HG03520 (cell line): ENCODE data around the gene ATF6B.
"Not testable (repeated sequence)": the region's sequence is repeated elsewhere in the genome, so short reads cannot be mapped to it uniquely, and the experiment has no call there.

Experiments used
- ATAC-seq: cut with Tn5 transposase; IDR thresholded peaks from one replicate; pipeline ENCODE4 v1.9.1; 2021; ENCODE audit warnings: mild to moderate bottlenecking, moderate library complexity; ENCODE audit not compliant: unreplicated experiment

Gene ATF6B

GRCh38 chr6:32108727-32109113 lies 19.3 kb downstream of the ATF6B start:
- ATAC-seq = no peak

- no peak for ATAC-seq
Observed at GRCh38 chr6:32108094-32108627, 19.9 kb downstream of the ATF6B start.

- no peak for ATAC-seq
Observed at GRCh38 chr6:32107406-32107805, 20.6 kb downstream of the ATF6B start.

- ATAC-seq = no peak
Observed at GRCh38 chr6:32105433-32105832, 22.6 kb downstream of the ATF6B start.

GRCh38 chr6:32102255-32102654 lies 25.8 kb downstream of the ATF6B start:
- no peak for ATAC-seq

- not testable (repeated sequence) for ATAC-seq
Observed at GRCh38 chr6:32100251-32100650, 27.8 kb downstream of the ATF6B start.

- ATAC-seq = no peak
Observed at GRCh38 chr6:32097364-32097763, 30.7 kb downstream of the ATF6B start.

- ATAC-seq = no peak
Observed at GRCh38 chr6:32096394-32097258, 31.4 kb downstream of the ATF6B start.

GRCh38 chr6:32096087-32096393 lies 32.0 kb downstream of the ATF6B start:
- no peak for ATAC-seq

GRCh38 chr6:32095338-32096086 lies 32.5 kb downstream of the ATF6B start:
- no peak for ATAC-seq

GRCh38 chr6:32092760-32093497 lies 35.1 kb downstream of the ATF6B start:
- no peak for ATAC-seq

- no peak for ATAC-seq
Observed at GRCh38 chr6:32089082-32089828, 38.8 kb downstream of the ATF6B start.

GRCh38 chr6:32088487-32089049 lies 39.5 kb downstream of the ATF6B start:
- no peak for ATAC-seq

GRCh38 chr6:32087574-32088486 lies 40.2 kb downstream of the ATF6B start:
- no peak for ATAC-seq

- no peak for ATAC-seq
Observed at GRCh38 chr6:32086661-32087573, 41.1 kb downstream of the ATF6B start.

- no peak for ATAC-seq
Observed at GRCh38 chr6:32085759-32086459, 42.1 kb downstream of the ATF6B start.

- ATAC-seq = no peak
Observed at GRCh38 chr6:32084780-32085179, 43.3 kb downstream of the ATF6B start.
